Endothelial cell of umbilical vein (primary cell): ENCODE measurements around the gene TBX5. TPM values are rescaled to one million over a fixed set of nuclear protein-coding genes. Genes with fewer than 3 reads are reported as not detected.

ENCODE experiments used
- BruUV-seq: library from RNA; stranded (reverse); fragments of 400-500 nt; replicated peaks from 2 replicates; lab custom pipeline; 2021; lab: Mats Ljungman, UMichigan
- CTCF ChIA-PET: fragments of 300-600, 350-600 bp; sonication (Branson Sonifier 250); formaldehyde crosslinking; loops from one replicate; lab custom pipeline; 2021; ENCODE audit warnings: antibody characterized with exemption, inconsistent platforms; lab: Charles Lee
- POLR2A ChIA-PET: fragments of 300-600, 350-600 bp; sonication (Branson Sonifier 250); formaldehyde crosslinking; loops from one replicate; lab custom pipeline; 2021; ENCODE audit warnings: antibody characterized with exemption, inconsistent platforms; lab: Charles Lee
- DNase-seq: peaks from one replicate; pipeline ENCODE4 v3.0.0-alpha.2; 2011; ENCODE audit warnings: low read depth, low spot score
- FAIRE-seq: peaks from 2 replicates; lab custom pipeline; 2011; peaks lifted over from hg19 to GRCh38; lab: Jason Lieb, UNC
- H2AFZ ChIP-seq: 2 replicates; pipeline ENCODE4 v1.6.0; 2012; ENCODE audit warnings: low read depth, low read length, control low read depth, inconsistent platforms
- H3K27ac ChIP-seq: 2 replicates; pipeline ENCODE4 v1.5.1; 2011; ENCODE audit warnings: low read depth, mild to moderate bottlenecking, control low read depth, low read length, moderate library complexity; ENCODE audit not compliant: insufficient read depth
- H3K27me3 ChIP-seq, 2 experiments: 2 replicates each; pipeline versions ENCODE4 v1.6.0 to v1.6.1; 2011; ENCODE audit warnings: low read length in 2 of 2, mixed read lengths in 1 of 2; ENCODE audit not compliant: control insufficient read depth in 2 of 2, insufficient read depth in 2 of 2
- H3K36me3 ChIP-seq, 2 experiments: 2 replicates in 1 of 2; 3 replicates in 1 of 2; pipeline ENCODE4 v1.5.1; 2011; ENCODE audit warnings: low read length in 2 of 2, mild to moderate bottlenecking in 1 of 2, moderate library complexity in 1 of 2; ENCODE audit not compliant: control insufficient read depth in 2 of 2, insufficient read depth in 2 of 2; ENCODE audit errors: extremely low read depth in 1 of 2
- H3K4me1 ChIP-seq: 3 replicates; pipeline ENCODE4 v1.5.1; 2011; ENCODE audit warnings: mild to moderate bottlenecking, low read length; ENCODE audit not compliant: control insufficient read depth, insufficient read depth; ENCODE audit errors: extremely low read depth
- H3K4me2 ChIP-seq: 2 replicates; pipeline ENCODE4 v1.6.1; 2011; ENCODE audit warnings: low read length, control low read depth, mixed read lengths; ENCODE audit not compliant: insufficient read depth
- H3K4me3 ChIP-seq, 3 experiments: fragments of 200-600 bp in 1 of 3; sonication (generic), shearing (Covaris generic) in 1 of 3; replicated peaks in 1 of 3; 2 replicates each; pipeline ENCODE4 v1.5.1; 2011 to 2016; ENCODE audit warnings: control low read depth in 3 of 3, low read length in 3 of 3, mild to moderate bottlenecking in 2 of 3, inconsistent platforms in 1 of 3, low read depth in 1 of 3, moderate library complexity in 1 of 3; ENCODE audit not compliant: insufficient read depth in 1 of 3
- H3K79me2 ChIP-seq: 2 replicates; pipeline ENCODE4 v1.6.0; 2012; ENCODE audit warnings: low read length, inconsistent platforms; ENCODE audit not compliant: control insufficient read depth, insufficient read depth
- H3K9ac ChIP-seq: replicated peaks from 2 replicates; pipeline ENCODE3; 2011; ENCODE audit warnings: low read length, control low read depth; ENCODE audit not compliant: insufficient read depth; ENCODE audit errors: extremely low read depth
- H3K9me1 ChIP-seq: replicated peaks from 3 replicates; pipeline ENCODE4 v1.6.0; 2011; ENCODE audit warnings: mild to moderate bottlenecking, low read length; ENCODE audit not compliant: control insufficient read depth, insufficient read depth; ENCODE audit errors: extremely low read depth
- H3K9me3 ChIP-seq: replicated peaks from 2 replicates; pipeline ENCODE4 v1.5.1; 2012; ENCODE audit warnings: low read length, inconsistent platforms; ENCODE audit not compliant: control insufficient read depth, insufficient read depth
- H4K20me1 ChIP-seq: replicated peaks from 2 replicates; pipeline ENCODE3; 2011; ENCODE audit warnings: mild to moderate bottlenecking, low read length; ENCODE audit not compliant: control insufficient read depth, insufficient read depth; ENCODE audit errors: extremely low read depth
- EZH2 ChIP-seq: IDR thresholded peaks from 2 replicates; pipeline ENCODE4 v1.6.1; 2012; ENCODE audit warnings: borderline replicate concordance, low read depth, mild to moderate bottlenecking, moderate library complexity, low read length, inconsistent platforms; ENCODE audit not compliant: severe bottlenecking
- FOS ChIP-seq: IDR thresholded peaks from 2 replicates; pipeline ENCODE4 v1.6.1; 2011; ENCODE audit warnings: mild to moderate bottlenecking, low read length, moderate library complexity, borderline replicate concordance; ENCODE audit not compliant: insufficient read depth
- GATA2 ChIP-seq: IDR thresholded peaks from 2 replicates; pipeline ENCODE4 v1.7.0; 2011; ENCODE audit warnings: low read depth, mild to moderate bottlenecking, moderate library complexity, mixed read lengths, low read length; ENCODE audit not compliant: insufficient read length, insufficient read depth
- MAX ChIP-seq: IDR thresholded peaks from 2 replicates; pipeline ENCODE4 v1.6.1; 2011; ENCODE audit not compliant: insufficient read depth, insufficient read length
- MYC ChIP-seq: IDR thresholded peaks from one replicate; pipeline ENCODE4 v1.6.1; 2011; ENCODE audit warnings: mild to moderate bottlenecking, low read depth, low read length
- POLR2A ChIP-seq: IDR thresholded peaks from 2 replicates; pipeline ENCODE4 v1.6.1; 2012; ENCODE audit warnings: low read depth, mild to moderate bottlenecking, control low read depth, low read length
- POLR2AphosphoS5 ChIP-seq: IDR thresholded peaks from 2 replicates; pipeline ENCODE4 v1.6.1; 2012; ENCODE audit warnings: low read depth, mild to moderate bottlenecking, control low read depth, low read length, moderate library complexity; ENCODE audit not compliant: insufficient read depth
- dilution Hi-C: fragments of 300-500 bp; cut with MboI; formaldehyde crosslinking; loops from one replicate; pipeline ENCODE4 v1.15.0; 2019; ENCODE audit warnings: low sequenced_read_pairs; ENCODE audit not compliant: extremely low pct_ligation_motif_present
- intact Hi-C: fragments of 100-400 bp; cut with micrococcal nuclease; formaldehyde crosslinking; loops from one replicate; pipeline ENCODE4 v1.10.0; 2022
- polyA plus RNA-seq, 4 experiments: library from polyadenylated mRNA; depleted of rRNA in 3 of 4; stranded (reverse) in 3 of 4; unstranded in 1 of 4; fragments of >200 nt; gene quantifications; 2 replicates each; pipeline versions ENCODE4 v1.2.1 to v1.2.3, GENCODE V29; 2011 to 2012; ENCODE audit warnings: missing spikeins in 1 of 4
- total RNA-seq: library from RNA; stranded (reverse); gene quantifications from 2 replicates; pipeline ENCODE4 v1.2.3, GENCODE V29; 2021
- TF ChIP-seq, protein P1 (sequence below), 2 donors: IDR thresholded peaks; 1 replicate in 1 of 2; 2 replicates in 1 of 2; pipeline ENCODE4 v1.5.1; 2011; ENCODE audit warnings: low read length in 2 of 2, mild to moderate bottlenecking in 2 of 2, moderate library complexity in 2 of 2, control low read depth in 1 of 2, inconsistent platforms in 1 of 2, low read depth in 1 of 2; ENCODE audit not compliant: insufficient read depth in 1 of 2; ENCODE audit errors: extremely low read depth in 1 of 2

Gene TBX5
- total and polyA plus RNA-seq, 2 donors (not counting 3 experiments of a cell fraction or from before 2014, with no cell fraction given) = not detected

DNA sequence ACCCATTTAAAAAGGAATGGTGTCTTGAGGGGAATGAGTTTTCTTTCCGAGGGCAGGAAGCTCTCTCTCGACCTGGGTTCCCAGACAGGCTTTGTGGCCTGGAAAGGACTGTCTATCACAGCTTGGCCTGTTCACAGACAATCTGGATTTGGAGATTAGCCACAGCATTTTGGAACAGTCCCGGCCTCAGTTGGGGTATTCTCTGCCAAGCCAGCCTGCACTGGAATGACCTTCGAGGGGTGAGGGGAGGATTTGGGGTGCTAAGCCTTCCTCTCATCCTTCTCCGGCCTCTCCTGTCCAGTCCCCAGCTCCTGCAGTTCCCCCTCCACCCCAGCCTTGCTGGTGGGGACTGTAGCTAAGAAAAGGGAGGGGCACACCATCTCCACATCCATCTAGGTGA is 13.0 kb downstream of the TBX5 start:
- intact Hi-C loops (no loop called here), dilution Hi-C loops (no loop called here)
- Histone ChIP-seq H2AFZ (no peak overlapping the region), H3K36me3 (no peaks in the 10 kb centered on the region), H3K9me3 (no peaks in the 10 kb centered on the region), H3K27me3 (peaks cover 20 to 30% of the 10 kb centered on the region in 2 experiments), H3K4me2 (no peak overlapping the region), H3K4me3 (no peak overlapping the region), H3K4me1 (no peaks in the 10 kb centered on the region), H3K9me1 (no peaks in the 10 kb centered on the region), H3K27ac (no peak overlapping the region), H4K20me1 (no peaks in the 10 kb centered on the region), H3K79me2 (no peaks in the 10 kb centered on the region), H3K9ac (no peak overlapping the region)
- FAIRE-seq = no peak
- TF ChIP-seq GATA2 (no peak), MAX (no peak), FOS (no peak), POLR2AphosphoS5 (no peak), POLR2A (no peak), MYC (no peak), EZH2 (no peak)
- TF ChIP-seq, protein P1, sequence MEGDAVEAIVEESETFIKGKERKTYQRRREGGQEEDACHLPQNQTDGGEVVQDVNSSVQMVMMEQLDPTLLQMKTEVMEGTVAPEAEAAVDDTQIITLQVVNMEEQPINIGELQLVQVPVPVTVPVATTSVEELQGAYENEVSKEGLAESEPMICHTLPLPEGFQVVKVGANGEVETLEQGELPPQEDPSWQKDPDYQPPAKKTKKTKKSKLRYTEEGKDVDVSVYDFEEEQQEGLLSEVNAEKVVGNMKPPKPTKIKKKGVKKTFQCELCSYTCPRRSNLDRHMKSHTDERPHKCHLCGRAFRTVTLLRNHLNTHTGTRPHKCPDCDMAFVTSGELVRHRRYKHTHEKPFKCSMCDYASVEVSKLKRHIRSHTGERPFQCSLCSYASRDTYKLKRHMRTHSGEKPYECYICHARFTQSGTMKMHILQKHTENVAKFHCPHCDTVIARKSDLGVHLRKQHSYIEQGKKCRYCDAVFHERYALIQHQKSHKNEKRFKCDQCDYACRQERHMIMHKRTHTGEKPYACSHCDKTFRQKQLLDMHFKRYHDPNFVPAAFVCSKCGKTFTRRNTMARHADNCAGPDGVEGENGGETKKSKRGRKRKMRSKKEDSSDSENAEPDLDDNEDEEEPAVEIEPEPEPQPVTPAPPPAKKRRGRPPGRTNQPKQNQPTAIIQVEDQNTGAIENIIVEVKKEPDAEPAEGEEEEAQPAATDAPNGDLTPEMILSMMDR (IDR thresholded peaks at IDR 0.05; ENCODE audit: extremely low read depth in 1 of 2, insufficient read depth in 1 of 2, low read depth in 1 of 2, low read length in 2 of 2) = no peak
- BruUV-seq = no TSS peak
- CTCF ChIA-PET = no interaction called here
- POLR2A ChIA-PET = no interaction called here
- DNase-seq = no peak
